Choroid plexus epithelial cell (primary cell): ENCODE results near the gene RTP5.
"Not testable (repeated sequence)": the region's sequence is repeated elsewhere in the genome, so short reads cannot be mapped to it uniquely, and the experiment has no call there.

Experiments
- DNase-seq: peaks from one replicate; pipeline ENCODE4 v3.0.0-alpha.2; 2010; ENCODE audit warnings: low read depth
- H3K4me3 ChIP-seq: 2 replicates; pipeline ENCODE4 v1.5.1; 2011; ENCODE audit warnings: low read depth, mild to moderate bottlenecking, control low read depth, low read length, moderate library complexity
- TF ChIP-seq, protein P1 (sequence below): conservative IDR thresholded peaks from 2 replicates; pipeline ENCODE4 v1.5.1; 2011; ENCODE audit warnings: low read depth, mild to moderate bottlenecking, control low read depth, inconsistent platforms, low read length, moderate library complexity

RTP5 gene

DNA sequence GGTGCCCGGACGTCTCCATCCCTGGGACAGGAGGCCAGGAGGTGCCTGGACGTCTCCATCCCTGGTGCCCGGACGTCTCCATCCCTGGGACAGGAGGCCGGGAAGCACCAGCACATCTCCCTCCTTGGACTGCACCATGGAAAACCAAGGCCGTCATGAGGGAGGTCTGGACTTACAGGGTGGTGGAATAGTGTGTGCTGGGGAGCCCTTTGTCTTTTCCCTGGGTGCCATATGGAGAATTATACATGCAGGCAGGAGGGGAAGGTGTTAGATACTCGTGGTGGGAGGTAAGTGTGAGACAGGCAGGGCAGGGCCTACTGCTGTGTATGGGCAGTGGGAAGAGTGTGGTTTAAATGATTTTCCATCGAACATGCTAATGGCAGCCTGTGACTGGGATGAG lies 52.9 kb downstream of the RTP5 start:
- no peak for DNase-seq
- TF ChIP-seq, protein P1, sequence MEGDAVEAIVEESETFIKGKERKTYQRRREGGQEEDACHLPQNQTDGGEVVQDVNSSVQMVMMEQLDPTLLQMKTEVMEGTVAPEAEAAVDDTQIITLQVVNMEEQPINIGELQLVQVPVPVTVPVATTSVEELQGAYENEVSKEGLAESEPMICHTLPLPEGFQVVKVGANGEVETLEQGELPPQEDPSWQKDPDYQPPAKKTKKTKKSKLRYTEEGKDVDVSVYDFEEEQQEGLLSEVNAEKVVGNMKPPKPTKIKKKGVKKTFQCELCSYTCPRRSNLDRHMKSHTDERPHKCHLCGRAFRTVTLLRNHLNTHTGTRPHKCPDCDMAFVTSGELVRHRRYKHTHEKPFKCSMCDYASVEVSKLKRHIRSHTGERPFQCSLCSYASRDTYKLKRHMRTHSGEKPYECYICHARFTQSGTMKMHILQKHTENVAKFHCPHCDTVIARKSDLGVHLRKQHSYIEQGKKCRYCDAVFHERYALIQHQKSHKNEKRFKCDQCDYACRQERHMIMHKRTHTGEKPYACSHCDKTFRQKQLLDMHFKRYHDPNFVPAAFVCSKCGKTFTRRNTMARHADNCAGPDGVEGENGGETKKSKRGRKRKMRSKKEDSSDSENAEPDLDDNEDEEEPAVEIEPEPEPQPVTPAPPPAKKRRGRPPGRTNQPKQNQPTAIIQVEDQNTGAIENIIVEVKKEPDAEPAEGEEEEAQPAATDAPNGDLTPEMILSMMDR = no peak
- no peak overlapping the region for H3K4me3 ChIP-seq

- not testable (repeated sequence) for DNase-seq, H3K4me3 ChIP-seq
These were observed 53.5 kb downstream of the RTP5 start for GRCh38 chr2:241922816-241923601.
